CD1c-positive myeloid dendritic cell (primary cell): ENCODE measurements around the gene PRDM16.
A peak's percentile ranks its signal among the peaks of the same experiment; 100 is the strongest.

Experiments
- DNase-seq: peaks from one replicate; pipeline ENCODE4 v3.0.0-alpha.2; 2016; ENCODE audit errors: extremely low spot score

PRDM16 gene

DNA sequence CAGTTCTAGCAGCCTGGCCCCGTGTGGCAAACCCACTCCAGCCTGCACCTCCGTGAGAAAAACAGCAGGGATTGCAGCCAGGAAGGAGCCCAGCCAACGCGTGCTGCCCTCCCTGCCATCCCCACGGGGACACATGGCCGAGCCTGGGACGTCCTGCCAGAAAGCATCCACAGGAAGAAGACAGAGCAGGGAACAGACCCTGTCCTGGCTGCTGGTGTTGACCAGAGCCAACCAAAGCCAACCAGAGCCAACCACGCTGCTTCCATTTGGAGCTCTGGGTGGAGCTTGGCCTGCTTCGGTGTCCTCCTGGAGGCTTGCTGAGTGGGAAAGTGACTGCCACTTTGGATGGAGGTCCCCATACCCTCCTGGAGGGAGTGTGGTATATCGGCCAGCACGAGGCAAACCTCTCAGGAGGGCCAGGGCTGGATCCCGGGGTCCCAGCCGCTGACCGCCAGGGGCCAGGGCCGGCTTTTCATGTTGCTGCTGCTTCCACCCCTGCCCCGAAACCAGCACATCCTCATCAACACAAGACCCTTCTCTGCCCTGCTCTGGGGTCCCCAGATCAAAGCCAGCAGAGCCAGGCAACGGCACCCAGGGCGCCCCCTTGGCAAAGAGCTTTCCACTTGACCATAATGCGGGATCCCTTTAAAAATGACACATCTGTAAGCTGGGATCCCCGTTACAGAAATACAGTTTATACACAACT is 304.9 kb downstream of the PRDM16 start:
- DNase-seq, result no peak

DNA sequence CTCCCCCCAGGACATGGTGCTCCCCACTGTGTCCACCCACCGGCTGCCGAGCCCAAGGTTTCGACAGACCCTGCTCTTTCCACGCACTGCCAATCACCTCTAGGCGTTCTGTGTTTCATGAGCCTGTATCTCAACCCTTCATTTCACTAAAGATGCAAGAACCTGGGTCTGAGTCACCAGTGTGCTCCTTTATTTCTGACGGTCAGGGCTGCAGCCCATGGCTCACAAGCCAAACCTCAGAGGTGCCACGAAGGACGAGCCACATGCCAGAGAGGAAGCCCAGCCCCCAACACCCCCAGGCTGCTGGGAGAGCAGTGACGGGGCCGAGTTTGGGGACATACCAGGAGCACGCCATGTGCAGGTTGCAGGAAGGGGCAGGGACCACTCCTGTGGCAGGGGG is 306.2 kb downstream of the PRDM16 start:
- no peak for DNase-seq

DNA sequence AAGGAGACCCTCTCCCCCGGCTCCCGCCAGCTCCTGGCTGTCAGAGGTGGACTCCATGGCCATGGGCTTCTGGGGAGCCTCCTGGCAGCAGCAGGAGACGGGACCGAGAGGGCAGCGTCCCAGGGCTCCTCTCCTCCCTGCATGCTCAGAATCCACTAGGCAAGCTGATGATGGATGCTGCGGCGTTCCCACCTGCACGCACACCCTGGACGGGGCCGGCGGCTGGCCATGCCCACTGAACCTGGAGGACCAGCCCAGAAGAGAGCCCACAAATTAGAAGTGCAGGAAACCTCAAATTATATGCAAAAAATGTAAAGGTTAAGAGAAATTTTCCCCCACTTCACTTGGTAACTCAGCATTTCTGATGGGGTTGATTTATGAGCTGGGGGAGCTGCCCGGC is 308.2 kb downstream of the PRDM16 start:
- no peak for DNase-seq

DNA sequence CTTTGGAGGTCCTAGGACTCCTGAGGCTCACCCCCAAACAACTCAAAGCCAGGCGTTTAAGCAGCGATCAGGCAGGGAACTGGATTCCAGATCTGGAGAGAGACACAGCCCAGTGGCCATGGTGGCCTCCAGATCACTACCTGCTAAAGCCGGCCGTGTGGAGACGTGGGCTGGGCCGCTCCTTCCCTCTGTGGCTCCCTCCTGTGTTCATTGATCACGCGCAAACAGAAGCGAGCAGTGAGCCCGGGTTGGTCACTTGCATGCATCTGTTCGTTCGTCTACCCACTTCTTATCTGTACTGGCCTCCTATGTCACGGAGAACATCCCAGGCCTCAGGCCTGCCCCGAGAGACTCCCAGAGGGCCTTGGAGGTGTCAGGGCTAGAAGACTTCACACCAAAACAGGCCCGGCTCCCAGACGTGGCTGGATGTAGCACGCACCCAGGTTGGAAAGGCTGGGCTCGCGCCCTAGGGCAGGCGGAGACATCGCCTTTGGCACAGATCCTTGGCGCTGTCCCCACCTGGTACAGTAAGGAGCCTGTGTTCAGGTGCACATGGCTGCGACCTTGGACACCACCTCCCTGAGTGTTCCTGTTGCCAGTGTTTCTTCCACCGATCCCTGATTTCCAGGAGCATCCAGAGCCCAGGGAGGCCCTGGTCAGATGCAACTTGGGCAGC is 308.7 kb downstream of the PRDM16 start:
- DNase-seq, result no peak

DNA sequence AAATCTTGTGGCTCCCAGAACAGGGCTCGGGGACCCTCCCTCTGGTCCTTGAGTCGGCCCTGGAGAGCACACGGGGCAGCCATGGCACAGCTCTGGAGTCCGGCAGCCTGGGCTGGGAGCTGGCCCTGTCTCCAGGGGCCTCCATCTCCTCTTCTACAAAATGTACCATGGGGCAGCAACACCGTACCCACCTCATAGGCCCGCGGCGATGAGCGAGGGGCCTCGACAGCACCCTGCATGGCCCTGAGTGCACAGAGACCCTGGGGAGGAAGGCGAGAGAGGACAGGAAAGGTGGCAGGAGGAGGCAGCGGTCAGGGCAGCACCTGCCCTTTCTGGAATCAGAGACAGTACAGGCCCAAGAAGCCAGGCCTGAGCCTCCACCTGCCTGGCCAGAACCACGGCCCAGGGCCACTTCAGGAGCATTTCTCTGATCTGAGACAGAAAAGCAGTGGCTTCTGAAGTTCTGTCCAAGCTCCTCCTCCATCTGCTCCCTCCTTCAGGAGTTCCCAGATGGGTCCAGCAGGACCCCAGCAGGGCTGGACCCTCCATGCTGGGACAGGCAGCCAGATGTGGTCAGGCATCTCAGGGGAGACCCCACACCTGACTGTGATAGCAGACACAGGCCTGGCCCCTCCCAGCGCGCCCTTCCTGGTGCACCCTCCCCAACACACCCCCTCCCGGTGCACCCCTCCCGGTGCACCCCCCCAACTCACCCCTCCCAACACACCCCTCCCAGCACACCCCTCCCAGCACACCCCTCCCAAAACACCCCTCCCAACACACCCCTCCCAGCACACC is 309.6 kb downstream of the PRDM16 start:
- DNase-seq, result no peak

DNA sequence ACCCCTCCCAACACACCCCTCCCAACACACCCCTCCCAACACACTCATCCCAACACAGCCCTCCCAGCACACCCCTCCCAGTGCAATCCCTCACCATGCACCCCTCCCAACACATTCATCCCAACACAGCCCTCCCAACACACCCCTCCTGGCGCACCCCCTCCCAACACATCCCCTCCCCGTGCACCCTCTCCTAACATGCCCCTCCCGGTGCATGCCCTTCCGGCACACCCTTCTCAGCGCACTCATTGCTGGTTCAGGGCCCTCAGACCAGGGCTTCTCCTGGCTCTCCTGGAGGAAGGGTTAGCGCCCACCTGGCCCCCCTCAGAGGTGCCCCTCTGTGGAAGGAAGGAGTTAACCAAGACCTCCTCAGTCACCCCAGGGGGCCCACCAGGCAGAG is 310.9 kb downstream of the PRDM16 start:
- DNase-seq, result no peak

DNA sequence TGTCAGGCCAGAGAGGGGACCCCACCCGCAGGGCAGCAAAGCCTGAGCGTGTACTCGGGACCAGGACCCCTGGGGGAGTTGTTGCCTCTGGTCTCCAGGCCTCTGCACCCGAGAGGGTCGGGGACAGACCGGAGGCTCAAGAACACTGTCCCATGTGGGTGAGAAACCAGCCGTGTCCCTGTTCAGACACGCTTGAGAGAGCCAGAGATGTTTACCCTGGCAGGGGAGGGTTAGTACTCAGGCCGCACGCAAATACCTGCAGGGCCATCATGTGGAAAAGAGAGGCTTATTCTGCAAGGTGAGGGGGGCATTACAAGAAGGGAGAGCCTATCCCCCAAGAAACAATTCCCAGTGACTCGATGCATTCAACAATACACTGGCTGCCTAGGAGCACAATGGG is 311.5 kb downstream of the PRDM16 start:
- DNase-seq, result no peak

DNA sequence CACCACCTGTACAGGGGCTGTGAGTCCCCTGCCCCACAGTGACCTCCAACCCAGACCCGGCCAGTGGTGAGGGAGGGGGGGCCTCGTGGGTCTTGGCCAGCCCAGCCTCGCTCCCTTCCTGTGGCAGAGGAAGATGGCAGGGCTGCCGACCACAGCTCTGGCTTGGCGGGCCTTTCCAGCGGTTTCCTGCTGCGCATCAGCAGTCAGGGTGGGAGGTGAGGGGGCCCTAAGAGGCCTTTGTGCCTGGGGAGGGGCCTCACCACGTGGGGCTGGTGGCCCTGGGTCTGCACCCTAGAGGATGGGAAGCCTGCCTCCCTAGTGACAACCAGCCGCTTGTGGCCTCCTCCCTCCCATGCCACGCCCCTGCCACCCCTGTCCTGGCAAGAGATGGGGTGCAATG is 312.9 kb downstream of the PRDM16 start:
- no peak for DNase-seq

DNA sequence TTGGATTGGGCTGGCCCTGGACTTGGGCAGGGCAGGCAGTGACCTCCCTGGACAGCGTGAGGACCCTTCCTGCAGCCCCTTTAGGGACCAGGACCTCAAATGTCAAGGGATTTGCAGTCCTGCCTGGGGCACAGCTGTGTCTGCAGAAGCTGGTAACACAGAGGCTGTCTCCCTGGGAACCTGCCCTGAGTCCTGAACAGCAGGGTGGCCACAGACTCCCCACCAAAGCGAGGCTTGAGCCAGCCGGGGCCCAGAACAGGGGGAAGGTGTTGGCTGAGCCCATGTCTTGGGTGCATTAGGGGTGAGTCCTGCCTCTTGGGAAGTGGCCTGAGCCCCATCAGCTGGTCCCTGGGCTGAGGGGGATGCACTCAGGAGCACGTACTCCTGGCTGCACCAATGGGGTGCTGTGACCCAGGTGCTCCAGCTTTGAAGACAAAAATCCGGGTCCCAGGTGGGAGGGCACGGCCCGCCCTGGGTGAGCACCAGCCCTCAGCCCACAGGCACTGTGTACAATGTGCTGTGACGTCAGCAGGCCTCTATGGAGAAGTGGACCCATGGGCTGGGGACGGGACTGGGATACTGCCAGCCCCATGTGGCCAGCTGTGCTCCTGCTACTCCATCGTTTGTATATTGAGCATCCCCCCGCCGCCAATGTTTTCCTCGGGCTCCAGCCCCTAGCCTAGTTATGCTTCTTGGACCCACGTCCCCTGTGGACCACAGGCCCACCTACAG is 313.5 kb downstream of the PRDM16 start:
- no peak for DNase-seq

DNA sequence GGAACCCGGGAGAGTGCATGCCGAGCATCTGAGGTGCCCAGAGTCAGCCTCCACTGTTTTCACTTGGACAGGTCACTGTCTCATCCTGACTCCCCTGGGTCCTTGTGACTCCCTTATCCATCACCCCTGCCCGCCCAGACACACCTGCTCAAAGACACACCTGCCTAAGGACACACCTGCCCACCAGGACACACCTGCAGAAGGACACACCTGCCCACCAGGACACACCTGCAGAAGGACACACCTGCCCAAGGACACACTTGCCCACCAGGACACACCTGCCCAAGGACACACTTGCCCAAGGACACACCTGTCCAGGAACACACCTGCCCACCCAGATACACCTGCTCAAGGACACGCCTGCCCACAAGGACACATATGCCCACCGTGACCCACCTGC is 314.7 kb downstream of the PRDM16 start:
- no peak for DNase-seq

DNA sequence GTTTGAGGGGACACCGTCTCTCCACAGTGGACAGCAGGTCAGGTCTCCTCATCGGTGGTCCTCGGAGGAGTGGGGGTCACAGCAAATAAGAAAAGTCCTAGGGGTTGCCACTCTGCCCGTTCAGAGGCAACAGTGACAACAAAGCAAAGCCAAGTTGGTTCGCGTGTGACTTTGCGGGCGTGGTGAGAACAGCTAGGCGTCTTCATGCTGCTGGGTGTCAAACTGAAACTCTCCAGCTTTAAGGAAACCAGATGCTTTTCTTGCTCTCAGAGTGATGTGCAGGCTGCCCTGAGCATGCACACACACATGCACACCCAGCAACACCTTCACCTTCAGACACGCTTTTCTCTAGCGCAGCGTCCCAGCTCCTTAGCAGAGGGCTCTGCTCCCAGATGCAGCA is 315.4 kb downstream of the PRDM16 start:
- peak; percentile 1 for DNase-seq

DNA sequence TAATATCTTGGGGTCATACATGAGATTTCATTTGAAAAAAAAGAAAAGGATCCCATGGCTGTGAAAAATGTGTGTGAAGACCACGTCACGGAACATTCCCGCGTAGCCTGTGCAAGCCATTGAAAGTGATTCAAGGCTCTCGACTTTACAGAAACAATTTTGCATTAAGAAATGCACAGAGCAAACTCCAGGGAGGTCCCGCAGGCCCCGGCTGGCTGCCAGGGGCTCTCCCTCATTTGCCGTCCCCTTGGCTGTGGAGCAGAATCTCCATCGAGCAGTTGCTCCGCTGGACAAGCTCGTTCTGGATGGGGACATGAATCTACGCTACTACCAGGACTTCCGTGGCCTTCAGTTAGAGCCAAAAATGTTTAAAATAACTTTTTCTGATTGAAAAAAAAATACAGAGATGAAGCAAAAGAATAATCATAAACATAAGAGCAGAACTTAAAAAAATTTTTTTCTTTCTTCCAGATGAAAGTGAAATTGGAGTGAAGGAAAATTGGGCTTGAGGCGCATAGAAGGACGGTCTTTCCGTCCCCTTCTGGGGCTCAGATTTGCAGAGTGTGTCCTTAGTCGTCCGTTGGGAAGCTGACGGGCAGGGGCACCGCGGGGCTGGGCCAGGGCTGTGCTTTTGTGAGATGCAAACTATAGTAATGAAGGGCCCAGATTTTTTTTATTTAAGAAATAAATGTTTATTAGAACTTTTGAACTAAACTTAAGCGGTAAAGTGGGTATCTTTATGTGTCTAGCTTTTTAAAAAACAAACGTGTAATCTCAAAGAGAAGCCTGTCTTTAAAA is 317.4 kb downstream of the PRDM16 start:
- no peak for DNase-seq

DNA sequence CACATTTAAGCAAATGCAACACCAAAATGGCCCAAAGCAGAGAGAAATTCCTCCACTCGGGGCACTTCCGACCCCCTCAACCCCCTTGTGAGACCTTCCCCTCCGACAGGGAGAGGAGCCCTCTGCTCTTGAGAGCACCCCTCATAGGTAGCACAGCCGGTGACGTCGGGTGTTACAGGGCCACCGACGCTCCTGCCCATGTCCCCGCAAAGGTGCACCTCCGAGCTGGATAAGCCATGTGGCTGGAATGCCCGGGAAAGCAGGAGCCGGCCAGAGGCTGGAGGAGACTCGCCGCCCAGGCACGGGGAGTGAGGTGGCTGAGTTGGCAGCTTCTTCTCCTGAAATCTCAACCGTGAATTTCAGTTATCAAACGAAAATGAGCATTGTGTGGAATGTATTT is 318.4 kb downstream of the PRDM16 start:
- no peak for DNase-seq

DNA sequence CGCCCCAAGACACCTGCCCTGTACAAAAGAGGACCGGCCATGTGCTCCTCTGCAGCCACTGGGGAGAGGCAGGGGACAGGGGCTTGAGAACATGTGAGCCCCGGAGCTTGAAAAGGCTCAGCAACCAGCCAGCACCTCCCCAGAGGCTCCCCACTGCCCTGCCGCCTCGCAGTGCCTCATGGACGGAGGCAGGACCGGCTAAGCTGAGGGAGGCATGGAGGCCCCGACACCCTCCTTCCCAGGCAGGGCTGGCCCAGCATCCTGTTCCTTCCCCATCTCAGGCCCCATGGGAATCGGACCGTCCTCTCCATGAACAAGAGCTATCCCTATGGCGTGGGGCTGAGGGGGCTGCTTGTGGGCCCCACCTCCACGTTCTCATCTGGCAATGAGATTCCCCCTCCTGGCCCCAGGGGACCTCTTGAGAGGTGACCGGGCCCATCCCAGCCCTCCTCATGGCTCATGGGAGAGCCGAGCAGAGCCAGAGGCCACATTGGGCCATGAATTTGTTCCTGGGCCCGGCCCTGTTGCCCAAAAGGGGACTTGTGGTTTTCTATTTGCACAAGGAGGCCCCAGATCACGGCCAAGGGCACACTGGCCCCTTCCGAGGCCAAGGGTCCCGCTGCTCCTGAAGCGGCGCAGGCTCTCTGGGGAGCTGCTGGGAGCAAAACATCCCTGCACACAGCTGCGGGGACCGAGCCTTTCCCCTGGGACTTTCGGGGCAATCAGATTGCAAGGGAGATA is 320.3 kb downstream of the PRDM16 start:
- no peak for DNase-seq

DNA sequence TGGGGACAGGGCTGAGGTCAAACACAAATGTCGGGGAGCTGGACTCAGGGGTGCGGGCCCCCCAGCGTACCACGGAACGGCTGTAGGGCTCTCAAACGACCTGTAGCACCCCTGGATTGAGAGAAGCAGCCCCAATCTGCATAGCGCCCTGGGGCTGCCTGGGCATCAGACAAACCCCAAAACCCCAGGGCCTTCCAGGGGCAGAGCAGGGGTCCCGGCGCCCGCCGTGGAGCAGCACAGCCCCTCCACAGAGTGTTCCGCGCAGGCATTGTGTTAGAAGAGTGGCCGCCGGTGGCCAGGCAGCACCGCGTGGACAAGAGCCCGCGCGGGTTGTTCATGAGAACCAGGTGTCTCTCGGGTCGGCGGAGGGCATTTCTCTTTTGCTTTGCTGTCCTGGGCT is 321.3 kb downstream of the PRDM16 start:
- DNase-seq, result no peak

DNA sequence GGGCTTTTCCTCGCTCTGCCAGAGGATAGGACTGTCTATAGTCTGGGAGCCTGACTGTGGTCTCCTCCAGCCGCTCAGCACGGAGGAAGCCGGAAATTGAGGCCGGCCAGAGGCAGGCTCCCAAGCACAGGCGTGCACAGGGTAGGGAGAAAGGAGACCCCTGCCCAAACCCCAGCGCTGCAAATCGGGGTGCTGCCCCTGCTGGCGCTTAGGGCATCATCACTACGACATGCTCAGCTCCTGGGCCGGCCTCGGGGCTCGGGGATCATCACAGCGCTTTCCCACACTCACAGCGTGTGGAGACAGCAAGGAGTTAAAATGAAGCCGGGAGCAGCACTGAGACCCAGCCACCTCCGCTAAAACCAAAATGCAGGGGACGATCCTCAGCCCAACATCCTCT is 322.7 kb downstream of the PRDM16 start:
- DNase-seq, result no peak

DNA sequence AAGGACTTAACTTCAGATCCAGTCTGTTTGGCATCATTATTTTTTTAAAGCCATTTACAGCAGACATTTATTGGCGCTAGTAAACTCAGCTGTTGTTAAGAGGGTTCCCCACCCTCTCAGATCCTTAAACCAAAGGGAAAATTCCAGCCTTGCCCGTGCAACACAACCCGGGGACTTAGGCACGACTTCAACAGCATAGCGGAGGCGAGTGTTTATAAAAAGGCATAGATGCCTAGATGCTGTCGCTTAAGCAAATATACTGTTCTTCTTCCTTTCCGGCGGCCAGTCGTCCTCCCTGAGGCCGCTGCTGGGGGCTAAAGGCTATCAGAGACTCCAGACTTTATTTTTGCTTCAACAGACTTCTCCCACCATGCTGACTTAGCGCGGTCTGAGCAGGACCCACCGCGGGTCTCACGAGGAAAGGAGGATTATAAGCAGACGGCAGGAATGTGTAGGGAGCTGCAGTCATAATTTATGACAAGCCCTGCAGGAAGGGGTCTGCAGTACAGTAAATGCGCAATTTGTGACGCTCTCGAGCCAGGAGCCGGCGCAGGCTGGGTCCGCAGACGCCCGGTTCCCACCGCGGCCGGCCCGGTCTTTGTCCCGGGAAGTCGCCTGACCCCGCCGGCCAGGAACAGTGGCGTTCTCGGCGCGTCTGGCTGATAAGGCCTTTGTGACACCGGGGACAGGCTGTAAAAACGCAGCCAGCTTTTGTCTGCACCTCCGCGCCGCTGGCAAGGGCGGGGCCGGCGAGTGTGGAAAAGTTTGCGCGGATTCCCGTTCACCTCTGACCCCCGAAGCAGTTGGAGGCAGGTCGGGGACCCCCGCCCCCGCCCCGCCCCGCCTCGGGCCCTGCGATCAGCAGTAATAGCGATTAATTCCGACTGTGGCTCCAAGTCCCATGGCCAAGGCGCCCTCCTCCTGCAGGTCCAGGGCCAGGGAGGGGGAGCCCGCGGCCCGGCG is 324.3 kb downstream of the PRDM16 start:
- DNase-seq, result no peak

DNA sequence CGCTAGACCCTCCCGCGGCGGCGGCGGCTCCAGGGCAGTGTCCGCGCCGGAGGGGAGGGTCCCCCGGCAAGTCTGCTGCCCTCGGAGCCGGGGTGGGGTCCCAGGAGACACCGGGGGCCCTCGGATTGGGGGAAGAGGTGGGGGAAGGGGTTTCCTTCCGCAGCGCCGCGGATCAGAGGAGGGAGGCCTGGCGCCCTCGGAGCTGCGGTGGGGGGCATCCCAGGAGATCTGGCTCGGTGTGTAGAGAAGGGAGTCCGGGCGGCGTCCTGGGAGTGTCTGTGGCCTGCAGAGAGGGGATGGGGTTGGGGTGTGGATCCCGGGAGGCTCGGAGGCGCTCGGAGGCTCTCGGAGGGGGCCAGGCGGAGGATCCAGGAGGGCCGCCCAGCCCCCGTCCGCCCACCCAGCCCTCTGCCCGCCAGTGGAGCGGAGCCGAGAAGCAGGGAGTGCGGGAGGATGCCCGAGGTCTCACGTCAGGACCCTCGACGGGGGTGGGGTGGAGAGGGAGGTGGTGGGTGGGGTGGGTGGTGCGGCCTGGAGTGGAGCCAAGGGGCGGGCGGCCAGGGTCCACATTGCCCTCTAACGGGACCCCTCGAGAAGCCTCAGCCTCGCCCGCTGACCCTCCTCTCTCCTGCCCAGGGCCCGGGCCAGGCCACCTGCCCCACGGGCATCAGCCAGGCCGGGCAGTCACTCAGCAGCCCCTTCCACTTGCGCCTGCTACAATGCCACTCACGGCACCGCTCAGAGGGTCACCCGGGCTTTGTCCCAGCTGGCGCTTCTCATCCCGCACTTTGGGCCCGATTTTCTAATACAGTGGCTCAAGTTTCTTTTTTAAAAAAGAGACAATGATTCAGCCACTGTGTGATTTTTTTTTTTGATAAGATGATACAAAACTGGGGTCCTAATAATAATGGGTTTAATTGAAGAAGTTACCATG is 325.3 kb downstream of the PRDM16 start:
- DNase-seq, result no peak
